GM13976 (cell line): ENCODE measurements around the gene KLC4.

Experiments used
- DNase-seq: peaks from one replicate; pipeline ENCODE4 v3.0.0; 2012; ENCODE audit warnings: low spot score
- CTCF ChIP-seq: IDR thresholded peaks from 2 replicates; pipeline ENCODE4 v1.5.1; 2012; ENCODE audit warnings: borderline replicate concordance, mild to moderate bottlenecking; ENCODE audit not compliant: insufficient read depth; ENCODE audit errors: extremely low read depth, missing control alignments, control extremely low read depth
- in situ Hi-C: fragments of 300-500 bp; cut with MboI; formaldehyde crosslinking; loops from one replicate; pipeline ENCODE4 v1.12.0; 2022; ENCODE audit warnings: low sequenced_read_pairs, mixed read lengths, inconsistent platforms; ENCODE audit not compliant: unreplicated experiment

Gene KLC4

GRCh38 chr6:43053545-43054205, 5.8 kb upstream of the KLC4 start, which contains the start of gene CUL7:
Gene CUL7, minus strand, starts transcription at chr6:43053851. Its CDS starts 1,063 bp downstream, at chr6:43052788.
- TF ChIP-seq CTCF: no peak
- DNase-seq: peak; percentile 98

GRCh38 chr6:43054206-43054943, 5.1 kb upstream of the KLC4 start:
- DNase-seq: no peak
- in situ Hi-C loops: no loop called here

More at GRCh38 chr6:43053545-43054205, 5.8 kb upstream of the KLC4 start, which contains the start of gene CUL7:
- in situ Hi-C loops: no loop called here

GRCh38 chr6:43055966-43056365, 3.5 kb upstream of the KLC4 start:
- in situ Hi-C loops: no loop called here
- TF ChIP-seq CTCF: no peak
- DNase-seq: no peak

More at GRCh38 chr6:43054206-43054943, 5.1 kb upstream of the KLC4 start:
- no peak for TF ChIP-seq CTCF

GRCh38 chr6:43058531-43058930, 900 bp upstream of the KLC4 start:
- TF ChIP-seq CTCF: no peak
- DNase-seq: no peak
- in situ Hi-C loops: no loop called here

GRCh38 chr6:43060034-43060754, 763 bp downstream of the KLC4 start:
- in situ Hi-C loops: no loop called here
- TF ChIP-seq CTCF: no peak
- no peak for DNase-seq
